AG08396 (cell line): ENCODE data around the gene HTR4.

Experiments
- DNase-seq: peaks from one replicate; pipeline ENCODE4 v3.0.0; 2012; ENCODE audit warnings: low spot score, mixed read lengths

Gene HTR4

GRCh38 chr5:148606296-148606695 is 48.0 kb downstream of the HTR4 start:
- no peak for DNase-seq

- no peak for DNase-seq
These were observed 55.1 kb downstream of the HTR4 start for GRCh38 chr5:148599187-148599586.

- DNase-seq, result no peak
These were observed 58.6 kb downstream of the HTR4 start for GRCh38 chr5:148595697-148596096.

- no peak for DNase-seq
These were observed 67.5 kb downstream of the HTR4 start for GRCh38 chr5:148586796-148587195.

GRCh38 chr5:148585988-148586387 is 68.3 kb downstream of the HTR4 start:
- DNase-seq, result no peak

GRCh38 chr5:148584103-148584502 is 70.2 kb downstream of the HTR4 start:
- no peak for DNase-seq

- no peak for DNase-seq
These were observed 70.8 kb downstream of the HTR4 start for GRCh38 chr5:148583421-148583965.

GRCh38 chr5:148574167-148574566 is 80.2 kb downstream of the HTR4 start:
- no peak for DNase-seq

GRCh38 chr5:148573374-148573773 is 81.0 kb downstream of the HTR4 start:
- no peak for DNase-seq

- DNase-seq, result no peak
These were observed 84.4 kb downstream of the HTR4 start for GRCh38 chr5:148569948-148570347.

- no peak for DNase-seq
These were observed 89.2 kb downstream of the HTR4 start for GRCh38 chr5:148565148-148565547.

- no peak for DNase-seq
These were observed 91.3 kb downstream of the HTR4 start for GRCh38 chr5:148563021-148563420.

GRCh38 chr5:148561801-148562311 is 92.5 kb downstream of the HTR4 start:
- no peak for DNase-seq

GRCh38 chr5:148559461-148559860 is 94.9 kb downstream of the HTR4 start:
- no peak for DNase-seq

- no peak for DNase-seq
These were observed 95.4 kb downstream of the HTR4 start for GRCh38 chr5:148558892-148559291.

GRCh38 chr5:148556835-148557234 is 97.5 kb downstream of the HTR4 start:
- DNase-seq, result no peak

GRCh38 chr5:148554621-148555020 is 99.7 kb downstream of the HTR4 start:
- no peak for DNase-seq

GRCh38 chr5:148543727-148544126 is 110.6 kb downstream of the HTR4 start:
- DNase-seq, result no peak

GRCh38 chr5:148542812-148543211 is 111.5 kb downstream of the HTR4 start:
- peak; percentile 5 for DNase-seq

GRCh38 chr5:148541054-148541835 is 113.1 kb downstream of the HTR4 start:
- no peak for DNase-seq

- DNase-seq, result no peak
These were observed 113.7 kb downstream of the HTR4 start for GRCh38 chr5:148540647-148541046.

- DNase-seq, result no peak
These were observed 114.5 kb downstream of the HTR4 start for GRCh38 chr5:148539851-148540250.

- DNase-seq, result no peak
These were observed 119.1 kb downstream of the HTR4 start for GRCh38 chr5:148535190-148535589.
